Neural cell (in vitro differentiated cells): Measurements from ENCODE around the gene BCL2.

Experiments used
- EP300 ChIP-seq: fragments of 450-650 bp; conservative IDR thresholded peaks from 2 replicates; pipeline ENCODE4 v1.6.1; 2014; ENCODE audit warnings: antibody characterized with exemption, mild to moderate bottlenecking, moderate library complexity; ENCODE audit not compliant: poor library complexity, severe bottlenecking
- SMC3 ChIP-seq: fragments of 450-650 bp; conservative IDR thresholded peaks from 2 replicates; pipeline ENCODE4 v1.6.1; 2014; ENCODE audit warnings: antibody characterized with exemption, mild to moderate bottlenecking, moderate library complexity; ENCODE audit not compliant: poor library complexity
- TF ChIP-seq, protein P1 (sequence below): fragments of 450-650 bp; IDR thresholded peaks from 2 replicates; pipeline ENCODE4 v1.5.1; 2014; ENCODE audit warnings: antibody characterized with exemption, mild to moderate bottlenecking, moderate library complexity; ENCODE audit not compliant: poor library complexity, severe bottlenecking
- TF ChIP-seq, protein P2 (sequence below): IDR thresholded peaks from 2 replicates; pipeline ENCODE4 v1.6.1; 2012; ENCODE audit warnings: borderline replicate concordance

DNA sequence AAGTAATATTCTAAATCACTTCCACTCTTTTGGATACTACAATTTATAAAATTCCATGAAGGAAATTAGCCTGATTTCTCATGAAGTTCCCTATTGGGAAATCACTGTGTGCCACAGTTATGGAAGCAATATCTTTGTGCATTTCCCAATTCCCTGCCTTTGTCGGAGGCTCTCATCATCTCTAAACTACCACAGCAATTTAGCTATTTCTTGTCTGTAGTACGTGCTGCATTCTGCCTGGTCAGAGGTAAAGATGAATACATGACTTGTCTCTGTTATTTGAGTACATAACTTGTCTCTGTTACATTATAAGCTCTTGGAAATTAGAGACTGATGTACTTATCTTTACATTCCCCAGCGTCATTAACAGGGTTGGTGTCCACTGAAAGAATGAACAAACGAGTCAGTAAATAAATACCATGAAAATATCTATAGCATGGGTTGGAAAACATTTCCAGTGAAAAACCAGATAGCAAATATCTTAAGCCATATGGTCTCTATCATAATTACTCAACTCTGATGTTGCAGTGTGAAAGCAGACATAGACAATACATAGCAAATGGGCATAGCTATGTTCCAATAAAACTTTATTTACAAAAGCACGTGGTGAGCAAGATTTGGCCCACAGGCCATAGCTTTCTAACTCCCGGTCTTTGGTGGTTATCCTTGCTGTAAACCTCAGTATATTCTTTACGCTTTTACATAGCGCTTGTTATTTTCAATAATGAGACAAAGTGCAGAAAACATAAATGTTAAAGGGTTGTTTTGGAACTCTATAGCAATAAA, 78.8 kb downstream of the BCL2 start:
- TF ChIP-seq, protein P1, sequence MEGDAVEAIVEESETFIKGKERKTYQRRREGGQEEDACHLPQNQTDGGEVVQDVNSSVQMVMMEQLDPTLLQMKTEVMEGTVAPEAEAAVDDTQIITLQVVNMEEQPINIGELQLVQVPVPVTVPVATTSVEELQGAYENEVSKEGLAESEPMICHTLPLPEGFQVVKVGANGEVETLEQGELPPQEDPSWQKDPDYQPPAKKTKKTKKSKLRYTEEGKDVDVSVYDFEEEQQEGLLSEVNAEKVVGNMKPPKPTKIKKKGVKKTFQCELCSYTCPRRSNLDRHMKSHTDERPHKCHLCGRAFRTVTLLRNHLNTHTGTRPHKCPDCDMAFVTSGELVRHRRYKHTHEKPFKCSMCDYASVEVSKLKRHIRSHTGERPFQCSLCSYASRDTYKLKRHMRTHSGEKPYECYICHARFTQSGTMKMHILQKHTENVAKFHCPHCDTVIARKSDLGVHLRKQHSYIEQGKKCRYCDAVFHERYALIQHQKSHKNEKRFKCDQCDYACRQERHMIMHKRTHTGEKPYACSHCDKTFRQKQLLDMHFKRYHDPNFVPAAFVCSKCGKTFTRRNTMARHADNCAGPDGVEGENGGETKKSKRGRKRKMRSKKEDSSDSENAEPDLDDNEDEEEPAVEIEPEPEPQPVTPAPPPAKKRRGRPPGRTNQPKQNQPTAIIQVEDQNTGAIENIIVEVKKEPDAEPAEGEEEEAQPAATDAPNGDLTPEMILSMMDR = no peak
- TF ChIP-seq SMC3 (no peak), EP300 (no peak)
- TF ChIP-seq, protein P2, sequence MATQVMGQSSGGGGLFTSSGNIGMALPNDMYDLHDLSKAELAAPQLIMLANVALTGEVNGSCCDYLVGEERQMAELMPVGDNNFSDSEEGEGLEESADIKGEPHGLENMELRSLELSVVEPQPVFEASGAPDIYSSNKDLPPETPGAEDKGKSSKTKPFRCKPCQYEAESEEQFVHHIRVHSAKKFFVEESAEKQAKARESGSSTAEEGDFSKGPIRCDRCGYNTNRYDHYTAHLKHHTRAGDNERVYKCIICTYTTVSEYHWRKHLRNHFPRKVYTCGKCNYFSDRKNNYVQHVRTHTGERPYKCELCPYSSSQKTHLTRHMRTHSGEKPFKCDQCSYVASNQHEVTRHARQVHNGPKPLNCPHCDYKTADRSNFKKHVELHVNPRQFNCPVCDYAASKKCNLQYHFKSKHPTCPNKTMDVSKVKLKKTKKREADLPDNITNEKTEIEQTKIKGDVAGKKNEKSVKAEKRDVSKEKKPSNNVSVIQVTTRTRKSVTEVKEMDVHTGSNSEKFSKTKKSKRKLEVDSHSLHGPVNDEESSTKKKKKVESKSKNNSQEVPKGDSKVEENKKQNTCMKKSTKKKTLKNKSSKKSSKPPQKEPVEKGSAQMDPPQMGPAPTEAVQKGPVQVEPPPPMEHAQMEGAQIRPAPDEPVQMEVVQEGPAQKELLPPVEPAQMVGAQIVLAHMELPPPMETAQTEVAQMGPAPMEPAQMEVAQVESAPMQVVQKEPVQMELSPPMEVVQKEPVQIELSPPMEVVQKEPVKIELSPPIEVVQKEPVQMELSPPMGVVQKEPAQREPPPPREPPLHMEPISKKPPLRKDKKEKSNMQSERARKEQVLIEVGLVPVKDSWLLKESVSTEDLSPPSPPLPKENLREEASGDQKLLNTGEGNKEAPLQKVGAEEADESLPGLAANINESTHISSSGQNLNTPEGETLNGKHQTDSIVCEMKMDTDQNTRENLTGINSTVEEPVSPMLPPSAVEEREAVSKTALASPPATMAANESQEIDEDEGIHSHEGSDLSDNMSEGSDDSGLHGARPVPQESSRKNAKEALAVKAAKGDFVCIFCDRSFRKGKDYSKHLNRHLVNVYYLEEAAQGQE = peak; percentile 47
